A673 (cell line): Measurements from ENCODE around the gene TRAM2. TPM values are rescaled to one million over a fixed set of nuclear protein-coding genes. Genes with fewer than 3 reads are reported as not detected.

Experiments used
- BruUV-seq: library from RNA; stranded (reverse); fragments of 400-500 nt; replicated peaks from 2 replicates; lab custom pipeline; 2021; lab: Mats Ljungman, UMichigan
- CTCF ChIA-PET: fragments of 300-600 bp; sonication (Branson Sonifier 250); formaldehyde crosslinking; loops from one replicate; lab custom pipeline; 2022; ENCODE audit warnings: antibody characterized with exemption; lab: Charles Lee
- POLR2A ChIA-PET: fragments of 300-600 bp; sonication (Branson Sonifier 250); formaldehyde crosslinking; loops from one replicate; lab custom pipeline; 2022; ENCODE audit warnings: antibody characterized with exemption; ENCODE audit not compliant: low non-redundant PET; lab: Charles Lee
- DNase-seq: peaks from one replicate; pipeline ENCODE4 v3.0.0-alpha.2; 2015; ENCODE audit warnings: low spot score
- H3K27ac ChIP-seq: fragments of 200-600 bp; sonication (generic); 2 replicates; pipeline ENCODE4 v1.5.1; 2016; ENCODE audit warnings: mixed run types, low read depth, mild to moderate bottlenecking, mixed read lengths, antibody characterized with exemption, low read length; ENCODE audit not compliant: poor library complexity, severe bottlenecking
- H3K27me3 ChIP-seq: fragments of 200-600 bp; sonication (generic); replicated peaks from 2 replicates; pipeline ENCODE4 v1.6.1; 2017; ENCODE audit warnings: mixed run types, low read depth, mild to moderate bottlenecking, mixed read lengths, antibody characterized with exemption, low read length; ENCODE audit not compliant: insufficient read depth, poor library complexity
- H3K36me3 ChIP-seq: fragments of 200-600 bp; sonication (generic); 2 replicates; pipeline ENCODE4 v1.6.1; 2016; ENCODE audit warnings: mixed run types, mild to moderate bottlenecking, mixed read lengths, antibody characterized with exemption, low read length; ENCODE audit not compliant: insufficient read depth, poor library complexity, severe bottlenecking
- H3K4me1 ChIP-seq: fragments of 200-600 bp; sonication (generic); 2 replicates; pipeline ENCODE4 v1.6.1; 2017; ENCODE audit warnings: mixed run types, mild to moderate bottlenecking, mixed read lengths, antibody characterized with exemption, low read length; ENCODE audit not compliant: insufficient read depth, poor library complexity, severe bottlenecking
- H3K4me3 ChIP-seq: fragments of 200-600 bp; sonication (generic); 2 replicates; pipeline ENCODE4 v1.5.1; 2016; ENCODE audit warnings: low read depth, mixed run types, mild to moderate bottlenecking, mixed read lengths, low read length; ENCODE audit not compliant: poor library complexity, severe bottlenecking
- H3K9me3 ChIP-seq: fragments of 200-600 bp; sonication (generic); 2 replicates; pipeline ENCODE4 v1.6.1; 2016; ENCODE audit warnings: mixed run types, low read depth, mild to moderate bottlenecking, mixed read lengths, antibody characterized with exemption, low read length; ENCODE audit not compliant: poor library complexity, severe bottlenecking
- CTCF ChIP-seq: fragments of 300-800, 200-600 bp; sonication (generic); conservative IDR thresholded peaks from 2 replicates; pipeline ENCODE4 v1.5.1; 2017; ENCODE audit warnings: low read depth, mild to moderate bottlenecking, antibody characterized with exemption, low read length, moderate library complexity, mixed read lengths
- EZH2 ChIP-seq: fragments of 200-600 bp; sonication (generic); IDR thresholded peaks from 2 replicates; pipeline ENCODE4 v1.6.1; 2017; ENCODE audit warnings: borderline replicate concordance, low read depth, mild to moderate bottlenecking, mixed read lengths, antibody characterized with exemption, low read length; ENCODE audit not compliant: poor library complexity, severe bottlenecking
- intact Hi-C: fragments of 100-400 bp; cut with micrococcal nuclease; formaldehyde crosslinking; loops from one replicate; pipeline ENCODE4 v1.10.0; 2022; ENCODE audit not compliant: unreplicated experiment
- total RNA-seq: library from RNA; stranded (reverse); gene quantifications from 2 replicates; pipeline ENCODE4 v1.2.3, GENCODE V29; 2021

TRAM2 gene
- total RNA-seq, 1 experiment from 2014 or later: 21.9 TPM

- Histone ChIP-seq H3K27ac (no peak overlapping the region), H3K9me3 (no peaks in the 10 kb centered on the region), H3K4me1 (no peaks in the 10 kb centered on the region), H3K36me3 (no peaks in the 10 kb centered on the region), H3K27me3 (no peaks in the 10 kb centered on the region), H3K4me3 (no peak overlapping the region)
- POLR2A ChIA-PET: no interaction called here
- intact Hi-C loops: no loop called here
- no peak for TF ChIP-seq CTCF
- no peak for TF ChIP-seq EZH2
- peak; percentile 43 for DNase-seq
- BruUV-seq: no TSS peak
- CTCF ChIA-PET: no interaction called here
Measured at GRCh38 chr6:52610745-52611355, 34.0 kb upstream of the TRAM2 start.

GRCh38 chr6:52610011-52610410 is 33.2 kb upstream of the TRAM2 start:
- Histone ChIP-seq H3K36me3 (no peaks in the 10 kb centered on the region), H3K9me3 (no peaks in the 10 kb centered on the region), H3K27ac (no peak overlapping the region), H3K27me3 (no peaks in the 10 kb centered on the region), H3K4me1 (no peaks in the 10 kb centered on the region), H3K4me3 (no peak overlapping the region)
- CTCF ChIA-PET: no interaction called here
- no TSS peak for BruUV-seq
- POLR2A ChIA-PET: no interaction called here
- TF ChIP-seq CTCF: no peak
- TF ChIP-seq EZH2: no peak
- intact Hi-C loops: no loop called here
- no peak for DNase-seq

- H3K27ac ChIP-seq: no peak overlapping the region
- intact Hi-C loops: no loop called here
- BruUV-seq: no TSS peak
Measured at GRCh38 chr6:52605610-52606185, 28.8 kb upstream of the TRAM2 start.

More at GRCh38 chr6:52605610-52606185, 28.8 kb upstream of the TRAM2 start:
- no peaks in the 10 kb centered on the region for H3K36me3 ChIP-seq
- no peak for DNase-seq
- no peaks in the 10 kb centered on the region for H3K9me3 ChIP-seq
- no peak for TF ChIP-seq CTCF
- no peak for TF ChIP-seq EZH2
- no peaks in the 10 kb centered on the region for H3K27me3 ChIP-seq
- CTCF ChIA-PET: interaction anchor here (0.7 kb wide), 1 partner anchor 10 kb away, joined by 5 read pairs; no protein-coding TSS in a partner anchor
- POLR2A ChIA-PET: no interaction called here
- H3K4me3 ChIP-seq: no peak overlapping the region
- no peaks in the 10 kb centered on the region for H3K4me1 ChIP-seq
